ENCODE results near the gene N4BP2.

N4BP2 gene

GRCh38 chr4:40164459-40164858, 107.8 kb downstream of the N4BP2 start:
- no peak for DNase-seq

- DNase-seq, result no peak
These were observed 109.3 kb downstream of the N4BP2 start for GRCh38 chr4:40165916-40166315.

GRCh38 chr4:40168070-40168469, 111.4 kb downstream of the N4BP2 start:
- DNase-seq, result no peak

GRCh38 chr4:40170588-40170987, 113.9 kb downstream of the N4BP2 start:
- DNase-seq, result no peak

DNA sequence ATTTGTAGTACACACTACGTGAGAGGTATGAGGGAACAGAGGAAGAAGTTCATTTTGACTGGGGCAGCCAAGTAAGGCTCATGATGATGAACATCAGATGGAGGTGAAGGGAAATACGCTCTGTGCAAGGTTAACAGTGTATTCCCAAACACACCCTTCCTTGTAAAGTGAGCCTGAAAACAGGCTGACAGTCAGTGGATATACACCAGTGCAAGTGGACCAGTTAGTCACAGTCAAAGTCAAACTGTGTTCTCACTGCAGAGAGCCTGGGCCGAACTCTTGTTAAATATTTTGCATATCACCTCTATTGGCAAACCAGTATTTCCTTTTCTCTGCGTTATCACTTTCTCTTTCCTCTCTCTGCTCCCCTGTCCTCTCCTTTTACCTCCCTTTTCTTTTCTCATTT, 116.8 kb downstream of the N4BP2 start:
- no peak for DNase-seq

DNA sequence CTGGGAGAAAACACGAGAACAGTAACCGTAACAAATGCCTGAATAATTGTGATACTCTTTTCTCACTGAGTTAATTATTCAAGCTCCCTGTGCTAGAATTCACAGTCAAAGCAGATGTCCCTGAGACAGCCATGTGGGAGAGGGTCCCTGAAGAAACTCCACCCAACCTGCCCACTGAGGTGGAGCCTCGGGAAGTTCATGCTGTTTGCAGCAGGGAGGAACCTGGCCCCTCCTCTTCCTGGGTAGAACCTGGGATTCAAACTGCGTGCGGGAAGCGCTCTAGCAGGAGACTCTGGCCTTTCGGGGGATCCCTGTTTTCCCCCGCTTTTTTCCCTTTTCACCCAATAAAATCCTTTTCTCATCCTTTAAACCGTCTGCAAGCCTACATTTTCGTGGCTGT, 120.0 kb downstream of the N4BP2 start:
- DNase-seq, result no peak

DNA sequence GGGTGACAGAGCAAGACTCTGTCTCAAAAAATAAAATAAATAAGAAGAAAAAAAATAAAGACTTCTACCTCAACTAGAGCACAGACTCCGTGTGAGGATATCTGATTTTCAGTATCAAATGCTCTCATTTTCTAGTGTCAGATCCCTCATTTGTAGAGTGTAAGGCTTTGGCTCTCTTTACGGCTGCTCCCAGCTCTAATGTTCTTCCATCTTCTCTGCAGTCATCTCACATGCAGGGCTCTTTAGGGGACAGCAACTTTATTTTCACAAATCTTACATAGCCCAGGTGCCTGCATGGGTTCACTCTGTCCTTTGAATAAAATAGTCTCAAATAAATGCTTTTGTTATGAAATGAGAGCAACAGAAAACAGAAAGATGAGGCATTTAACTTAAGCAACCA, 120.9 kb downstream of the N4BP2 start:
- no peak for DNase-seq

DNA sequence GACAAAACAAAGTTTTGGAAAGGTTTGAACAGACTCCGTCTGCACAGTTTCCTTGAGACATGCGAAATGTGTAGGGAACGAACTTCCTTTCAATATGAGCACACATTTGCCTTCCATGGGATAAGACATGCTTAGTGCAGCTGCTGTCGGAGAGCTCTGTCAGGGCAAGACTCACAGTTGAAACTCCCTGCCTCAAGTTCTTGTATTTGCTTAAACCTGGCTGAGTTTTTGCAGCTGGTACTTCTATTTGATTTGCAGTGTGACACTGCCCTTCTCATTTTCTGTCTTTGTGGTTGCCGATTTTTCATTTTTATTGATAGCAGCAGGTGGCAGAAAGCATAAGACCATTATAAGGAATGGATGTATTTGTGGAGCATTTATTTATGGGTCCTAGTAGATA, 122.0 kb downstream of the N4BP2 start:
- no peak for DNase-seq

GRCh38 chr4:40179360-40179759, 122.7 kb downstream of the N4BP2 start:
- no peak for DNase-seq

DNA sequence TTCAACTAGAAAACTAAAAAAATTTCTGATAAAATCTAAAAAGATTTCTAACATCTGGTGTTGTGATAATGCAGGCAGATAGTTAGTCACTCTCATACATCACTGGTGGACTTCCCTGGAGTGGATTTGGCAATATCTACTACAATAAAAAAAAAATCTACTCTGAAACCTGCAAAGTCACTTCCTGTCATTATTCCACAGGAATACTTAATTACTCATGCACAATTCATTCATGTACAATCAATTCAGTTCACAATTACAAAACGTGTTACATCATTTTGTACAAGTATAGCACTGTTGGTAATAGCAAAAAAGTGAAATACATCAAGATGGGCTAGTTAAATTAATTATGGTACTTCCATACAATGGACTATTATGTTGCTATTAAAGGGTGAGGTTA, 123.7 kb downstream of the N4BP2 start:
- DNase-seq, result no peak

GRCh38 chr4:40182001-40182400, 125.4 kb downstream of the N4BP2 start:
- no peak for DNase-seq

GRCh38 chr4:40182954-40183353, 126.3 kb downstream of the N4BP2 start:
- DNase-seq, result no peak

DNA sequence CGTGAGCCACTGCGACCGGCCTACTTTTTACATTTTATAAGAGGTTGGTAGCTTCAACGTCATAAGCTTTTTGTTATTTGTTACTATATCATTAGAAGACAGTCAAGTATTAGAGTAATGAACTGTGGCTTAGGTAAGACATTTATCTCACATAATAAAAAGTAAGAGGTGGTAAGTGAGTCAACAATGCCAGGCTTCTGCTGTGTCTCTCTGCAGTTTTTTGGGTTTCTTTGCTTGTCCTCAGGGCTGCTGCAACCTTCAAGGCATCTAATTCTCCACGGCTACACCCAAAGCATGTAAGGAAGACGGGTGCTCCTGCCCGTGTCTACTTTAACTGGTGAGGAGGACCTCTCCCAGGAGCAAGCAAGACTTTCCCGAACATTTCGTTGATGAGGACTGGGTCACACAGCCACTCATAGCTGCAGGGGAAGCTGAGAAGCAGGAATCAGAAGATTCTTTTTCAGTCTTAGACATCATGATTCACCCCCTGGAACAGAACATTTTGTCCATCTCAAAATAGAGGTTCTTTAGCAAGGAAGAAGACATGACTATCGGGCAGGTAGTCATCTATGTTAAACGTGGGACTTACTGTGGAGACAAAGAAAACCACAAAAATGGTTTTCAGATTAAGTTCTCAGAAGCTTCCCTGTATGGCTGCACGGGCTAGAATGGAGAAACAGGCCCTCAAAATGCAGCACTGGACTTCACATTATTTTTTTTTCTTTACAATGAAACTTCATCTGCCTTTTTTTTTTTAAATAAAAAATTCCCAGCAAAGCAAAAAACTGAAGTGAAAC, 127.2 kb downstream of the N4BP2 start:
- no peak for DNase-seq

- no peak for DNase-seq
These were observed 129.4 kb downstream of the N4BP2 start for GRCh38 chr4:40185830-40186664.

DNA sequence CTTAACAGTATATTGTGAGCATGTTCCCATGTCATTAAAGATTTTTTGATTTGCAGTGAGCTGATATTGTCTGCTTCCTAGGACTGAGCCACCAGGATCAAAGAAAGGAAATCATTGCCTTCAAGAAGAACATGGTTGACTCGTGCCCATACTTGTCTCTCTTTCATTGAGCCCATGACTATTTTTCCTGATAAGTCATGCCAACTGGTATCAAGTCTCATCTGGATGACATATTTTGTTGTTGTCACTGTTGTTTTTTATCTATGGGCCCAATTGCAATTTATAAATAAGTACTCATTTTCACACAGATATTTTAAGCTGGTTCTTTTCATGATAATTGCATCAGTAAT, 130.0 kb downstream of the N4BP2 start:
- no peak for DNase-seq

DNA sequence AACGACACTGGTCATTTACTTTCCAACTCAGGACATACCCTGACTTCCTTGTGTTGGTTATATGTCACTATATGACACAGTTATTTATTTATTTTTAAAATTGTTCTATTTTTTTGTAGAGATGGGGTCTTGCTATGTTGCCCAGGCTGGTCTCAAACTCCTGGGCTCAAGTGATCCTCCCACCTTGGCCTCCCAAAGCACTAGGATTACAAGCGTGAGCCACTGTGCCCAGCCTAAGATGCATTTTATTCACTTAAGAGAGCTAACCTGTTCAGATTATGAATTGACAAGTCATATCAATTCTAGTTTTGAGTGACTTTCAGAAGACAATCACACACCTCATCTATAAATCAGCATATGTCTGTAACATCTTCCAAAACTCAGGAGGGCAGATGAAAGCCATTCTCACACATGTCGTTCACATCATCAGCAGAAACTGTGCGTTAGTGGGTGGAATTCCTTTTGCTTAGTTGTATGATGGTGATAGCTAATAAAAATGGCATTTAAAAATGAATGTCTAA, 130.8 kb downstream of the N4BP2 start:
- DNase-seq, result no peak

DNA sequence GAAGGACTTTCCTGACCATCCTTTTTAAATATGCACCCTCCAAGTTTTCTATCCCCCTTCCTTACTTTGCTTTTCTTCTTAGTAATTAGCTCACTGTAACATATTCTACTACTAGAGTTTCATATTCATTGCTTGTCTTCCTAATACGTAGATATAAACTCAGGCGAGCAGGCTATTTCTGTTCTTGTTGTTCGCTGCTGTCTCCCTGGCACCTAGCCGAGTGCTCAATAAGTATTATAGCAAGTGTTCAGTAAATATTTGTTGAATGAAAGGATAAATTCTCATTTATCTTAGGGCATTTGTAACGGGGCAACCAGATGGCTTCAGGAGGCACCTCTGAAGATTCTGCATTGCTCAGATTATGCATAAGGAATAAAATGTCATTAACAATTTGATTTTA, 133.4 kb downstream of the N4BP2 start:
- no peak for DNase-seq

- no peak for DNase-seq
These were observed 133.8 kb downstream of the N4BP2 start for GRCh38 chr4:40190465-40190864.

- DNase-seq, result no peak
These were observed 134.5 kb downstream of the N4BP2 start for GRCh38 chr4:40190880-40191815.

DNA sequence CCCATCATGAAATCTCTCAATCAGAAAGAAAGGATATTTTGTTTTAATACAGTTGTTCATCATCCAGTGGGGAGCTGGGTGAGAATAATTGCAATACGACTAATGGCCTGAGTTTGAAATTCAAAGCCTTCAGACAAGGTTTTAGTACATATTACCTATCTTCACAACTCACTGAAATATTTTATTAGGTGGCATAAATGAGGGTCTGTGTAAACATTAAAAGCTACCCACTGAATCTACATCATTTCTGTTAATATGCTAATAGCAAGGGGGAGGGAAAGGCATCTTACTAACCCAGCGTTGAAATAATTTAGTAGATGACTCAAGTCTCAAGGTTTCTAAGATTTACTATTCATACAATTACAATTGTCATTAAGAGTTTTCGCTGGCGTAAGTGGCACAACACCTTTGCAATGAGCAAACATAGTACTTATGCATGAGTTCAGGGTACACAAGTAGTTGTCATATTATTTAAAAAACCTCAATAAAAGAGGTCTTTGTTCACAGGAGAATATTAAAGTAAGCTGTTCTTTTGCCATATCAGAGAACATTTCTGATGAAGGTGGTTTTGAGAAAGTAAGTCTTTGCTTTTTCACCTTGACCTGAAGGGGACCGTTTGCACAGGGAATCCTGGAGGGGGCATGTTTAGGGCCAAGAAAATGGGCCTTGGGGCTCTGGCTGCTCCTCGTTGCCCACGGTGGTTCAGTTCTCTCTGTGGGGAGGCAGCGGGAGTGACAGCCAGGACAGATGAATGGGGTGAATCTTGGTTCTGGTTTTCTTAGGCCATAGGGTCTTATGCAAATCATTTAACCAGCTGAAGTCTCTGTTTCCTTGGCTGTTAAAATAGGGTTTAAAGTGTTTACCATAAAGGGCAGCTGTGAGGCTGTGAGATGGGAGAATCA, 135.7 kb downstream of the N4BP2 start:
- no peak for DNase-seq

- peak; percentile 58 for DNase-seq
These were observed 136.4 kb downstream of the N4BP2 start for GRCh38 chr4:40193016-40193571.

DNA sequence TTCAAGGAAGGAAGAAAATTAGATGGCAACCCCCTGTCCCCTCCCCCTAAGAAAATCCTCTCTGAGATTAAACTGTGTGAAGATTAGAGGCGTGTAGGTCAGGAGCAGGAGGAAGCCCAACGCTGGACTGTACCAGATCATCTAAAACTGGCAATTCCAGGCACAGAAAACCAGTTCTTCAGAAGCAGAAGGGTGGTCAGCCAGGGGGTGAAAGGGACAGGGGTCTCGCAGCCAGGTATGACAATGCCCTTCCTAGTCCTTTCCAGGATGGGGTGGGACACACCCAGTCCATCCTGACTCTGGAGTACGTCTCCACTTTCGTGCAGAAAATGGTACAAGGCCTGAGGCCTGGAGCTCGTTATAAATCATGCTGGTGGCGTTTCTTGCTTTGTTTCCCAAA, 136.9 kb downstream of the N4BP2 start:
- DNase-seq, result no peak
